Effector CD8-positive, alpha-beta T cell (primary cell): Measurements from ENCODE around the gene SGTA.
"Not testable (repeated sequence)": the region's sequence is repeated elsewhere in the genome, so short reads cannot be mapped to it uniquely, and the experiment has no call there.

ENCODE experiments used
- DNase-seq: peaks from one replicate; lab custom pipeline; 2025; lab: John Stamatoyannopoulos, UW
- total RNA-seq, 4 experiments: gene quantifications; one replicate each; lab custom pipeline; 2026; lab: John Stamatoyannopoulos, UW

SGTA gene, protein sequence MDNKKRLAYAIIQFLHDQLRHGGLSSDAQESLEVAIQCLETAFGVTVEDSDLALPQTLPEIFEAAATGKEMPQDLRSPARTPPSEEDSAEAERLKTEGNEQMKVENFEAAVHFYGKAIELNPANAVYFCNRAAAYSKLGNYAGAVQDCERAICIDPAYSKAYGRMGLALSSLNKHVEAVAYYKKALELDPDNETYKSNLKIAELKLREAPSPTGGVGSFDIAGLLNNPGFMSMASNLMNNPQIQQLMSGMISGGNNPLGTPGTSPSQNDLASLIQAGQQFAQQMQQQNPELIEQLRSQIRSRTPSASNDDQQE
- total RNA-seq: 52.0 to 67.9 (median 60.6) reads per million in 4 experiments

DNA sequence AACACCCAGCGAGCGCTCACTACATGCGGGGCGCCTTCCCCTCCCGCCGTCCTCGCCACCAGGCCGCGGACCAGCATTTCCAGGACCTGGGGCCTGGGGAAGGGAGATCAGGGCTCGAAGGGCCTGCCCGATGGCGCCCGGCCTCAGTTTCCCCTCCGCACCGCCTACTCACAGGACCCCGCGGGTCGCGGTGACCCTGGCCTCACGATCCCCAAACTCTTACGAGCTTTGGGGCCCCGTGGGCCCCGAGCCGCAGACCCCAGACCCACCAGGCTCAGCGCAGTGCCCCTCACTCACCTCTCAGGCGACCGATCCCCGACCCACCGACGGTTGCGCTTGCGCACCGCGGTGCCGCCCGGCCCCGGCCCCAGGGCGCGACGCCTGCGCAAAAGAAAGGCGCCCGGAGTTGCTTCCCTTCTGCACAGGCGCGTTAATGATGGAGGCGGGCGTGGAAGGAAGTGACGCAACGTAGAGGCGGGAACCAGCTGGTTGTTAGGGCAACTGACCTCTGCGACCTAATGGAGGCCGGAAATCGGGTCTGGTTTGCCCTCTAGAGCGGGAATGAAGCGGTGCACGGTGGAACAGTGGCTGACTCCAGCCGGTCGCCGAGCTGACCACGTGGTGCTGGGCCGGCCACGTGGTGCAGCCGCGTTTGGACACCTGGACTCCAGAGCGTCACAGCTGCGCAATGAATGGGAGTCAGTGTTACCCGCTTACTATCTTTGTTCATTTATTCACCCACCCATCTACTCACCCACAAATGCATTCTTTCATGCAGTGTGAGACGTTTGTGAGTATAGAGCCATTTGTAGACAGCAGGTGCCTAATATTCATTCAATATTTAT, at the start of gene SGTA:
Gene SGTA, minus strand, starts transcription at position 338 of the 845 bp plus-strand sequence. CDS start 14,205 bp downstream, outside the sequence.
- DNase-seq: peak; percentile 89

DNA sequence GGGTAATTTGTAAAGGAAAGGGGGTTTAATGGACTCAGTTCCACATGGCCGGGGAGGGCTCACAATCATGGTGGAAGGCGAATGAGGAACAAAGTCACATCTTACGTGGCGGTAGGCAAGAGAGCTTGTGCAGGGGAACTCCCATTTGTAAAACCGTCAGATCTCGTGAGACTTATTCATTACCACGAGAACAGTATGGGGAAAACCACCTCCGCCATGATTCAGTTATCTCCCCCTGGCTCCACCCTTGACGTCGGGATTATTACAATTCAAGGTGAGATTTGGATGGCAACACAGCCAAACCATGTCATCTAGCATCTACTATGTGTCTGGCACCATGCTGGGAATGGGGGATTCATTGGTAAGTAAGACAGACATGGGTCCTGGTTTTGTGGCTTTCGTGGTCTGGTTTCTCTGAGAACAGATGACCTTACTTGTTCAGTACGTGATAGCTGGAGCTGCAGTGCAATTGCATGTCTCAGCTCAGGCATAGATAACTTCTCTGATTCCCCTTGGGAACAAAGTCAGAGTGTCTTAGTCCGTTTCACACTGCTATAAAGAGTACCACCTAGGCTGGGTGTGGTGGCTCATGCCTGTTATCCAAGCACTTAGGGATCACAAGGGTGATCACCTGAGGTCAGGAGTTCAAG, 44.9 kb upstream of the SGTA start:
- no peak for DNase-seq

DNA sequence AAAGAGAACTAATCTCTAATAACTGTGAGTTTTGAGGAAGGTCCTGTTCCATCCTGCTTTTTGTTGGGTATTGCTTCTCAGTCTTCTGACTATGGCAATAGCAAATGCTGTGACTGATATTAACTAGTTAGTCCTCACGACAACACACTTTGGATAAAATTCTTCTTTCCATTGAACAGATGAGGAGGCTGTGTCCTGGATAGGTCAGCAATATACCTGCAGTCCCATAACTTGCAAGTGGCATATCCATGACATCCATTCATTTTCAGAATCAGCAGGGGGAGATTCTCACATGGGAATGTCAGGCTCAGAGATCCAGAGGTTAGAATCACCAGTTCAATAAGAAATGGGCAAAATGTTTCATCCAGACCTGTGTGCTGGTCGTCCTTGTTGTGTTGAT, 43.9 kb upstream of the SGTA start:
- DNase-seq: no peak

DNA sequence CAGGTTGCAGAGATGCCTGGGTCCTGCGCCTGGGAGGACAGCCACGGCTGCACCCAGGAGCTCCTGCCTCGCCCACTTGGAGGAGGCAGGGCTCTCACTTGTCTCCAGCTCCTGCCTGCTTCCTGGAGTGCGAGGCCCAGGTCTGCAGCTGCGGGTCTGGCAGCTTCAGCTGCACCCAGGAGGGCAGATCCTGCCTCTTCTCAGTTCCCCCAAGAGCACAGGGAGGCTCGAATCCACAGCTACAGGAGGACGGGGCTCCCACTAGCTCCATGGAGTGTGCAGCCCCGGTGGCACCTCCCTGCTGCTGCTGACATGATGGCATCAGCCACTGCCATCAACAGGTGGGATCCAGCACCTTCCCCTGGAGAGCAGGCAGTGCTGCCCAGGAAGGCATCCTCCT, 41.1 kb upstream of the SGTA start:
- DNase-seq: no peak

DNA sequence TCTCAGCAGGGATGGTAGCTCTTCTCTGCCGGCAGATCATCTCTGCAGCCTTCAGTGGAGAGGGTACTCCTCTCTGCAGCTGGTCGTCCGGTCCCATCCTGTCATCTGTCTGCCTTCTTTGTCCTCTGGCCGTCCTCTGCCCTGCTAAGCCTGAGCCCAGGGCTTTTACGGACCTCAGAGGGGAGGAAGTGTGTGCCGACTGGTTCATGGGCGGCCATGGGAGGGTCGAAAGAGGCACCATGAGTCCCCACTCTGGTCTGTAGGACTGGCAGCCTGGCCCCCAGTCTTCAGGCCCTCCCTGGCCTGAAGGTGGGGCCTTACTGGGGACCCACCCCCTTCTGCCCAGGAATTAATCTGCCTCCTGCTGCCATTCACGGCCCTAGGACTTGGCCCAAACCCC, 40.6 kb upstream of the SGTA start:
- no peak for DNase-seq

DNA sequence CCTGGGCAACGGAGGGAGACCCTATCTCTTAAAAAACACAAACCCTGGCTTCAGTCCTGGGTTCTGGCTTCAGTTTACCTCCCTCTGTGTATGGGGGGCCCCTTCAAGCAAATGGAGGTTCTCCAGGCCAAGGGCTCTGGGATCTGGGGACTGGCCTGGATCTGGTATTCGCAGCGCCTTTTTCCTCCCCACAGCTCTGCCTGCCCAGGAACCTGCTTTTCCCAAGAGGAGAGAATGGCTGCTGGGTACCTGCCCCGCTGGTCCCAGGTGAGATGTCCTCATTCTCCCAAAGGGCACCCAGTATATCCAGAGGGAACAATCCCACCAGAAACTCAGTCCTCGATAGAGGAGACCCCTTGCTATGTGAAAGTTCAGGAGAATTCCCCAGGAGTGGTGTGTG, 39.8 kb upstream of the SGTA start:
- no peak for DNase-seq

DNA sequence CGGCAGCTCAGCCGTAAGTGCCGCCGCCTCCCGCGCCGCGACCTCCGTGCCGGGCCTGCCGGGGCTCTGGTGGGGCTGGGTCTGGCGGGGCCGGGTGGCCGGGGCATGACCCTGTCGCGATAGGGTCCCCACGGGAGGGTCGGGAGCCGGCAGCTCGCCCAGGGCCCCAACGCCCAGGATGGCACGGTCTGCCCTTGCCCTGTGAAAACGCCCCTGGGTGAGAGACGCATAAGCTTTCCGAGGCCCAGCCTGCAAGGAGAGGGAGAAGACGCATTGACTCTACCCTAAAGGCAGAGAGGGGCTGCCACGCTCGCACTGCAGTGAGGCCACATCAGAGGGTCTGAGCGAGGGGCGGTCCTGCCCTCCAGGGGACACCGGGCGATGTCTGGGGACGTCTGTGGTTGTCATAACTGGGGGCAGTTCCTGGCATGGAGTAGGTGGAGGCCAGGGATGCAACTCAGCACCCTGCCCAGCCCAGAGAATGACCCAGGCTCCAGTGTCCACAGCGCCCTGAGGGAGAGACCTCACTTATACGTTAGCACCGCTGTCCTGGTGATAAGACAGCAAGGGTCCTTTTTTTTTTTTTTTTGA, 37.1 kb upstream of the SGTA start:
- DNase-seq: no peak

DNA sequence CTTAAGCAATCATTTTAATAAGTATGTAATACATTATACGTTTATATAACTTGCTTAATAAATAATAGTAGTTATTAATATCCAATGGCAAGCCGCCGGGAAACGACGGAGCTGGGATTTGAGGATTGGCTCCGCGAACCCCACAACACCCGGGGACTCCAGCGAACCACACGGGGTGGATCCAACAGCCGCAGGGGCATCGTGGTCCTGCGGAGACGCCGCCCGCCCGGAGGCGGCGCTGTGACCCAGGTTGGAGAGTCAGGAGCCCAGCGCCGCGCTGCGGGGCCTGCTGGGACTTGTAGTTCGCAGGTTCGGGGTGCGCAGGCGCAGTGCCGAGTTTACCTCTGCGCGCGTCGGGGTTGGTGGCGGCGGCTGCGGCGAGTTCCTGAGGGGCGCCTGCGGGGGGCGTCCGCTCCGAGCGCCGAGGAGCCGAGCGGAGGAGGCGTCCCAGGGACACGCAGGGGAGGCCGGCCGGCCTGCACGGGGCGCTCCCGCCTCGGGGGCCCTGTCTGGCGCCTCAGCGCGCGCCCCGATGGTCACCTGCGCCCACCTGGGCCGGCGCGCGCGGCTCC, 36.6 kb upstream of the SGTA start, which contains the start of gene ZNF554:
Gene ZNF554, plus strand, starts transcription at position 329 of the 572 bp plus-strand sequence. Its CDS starts 204 bp downstream, at position 533.
- DNase-seq: peak; percentile 98

DNA sequence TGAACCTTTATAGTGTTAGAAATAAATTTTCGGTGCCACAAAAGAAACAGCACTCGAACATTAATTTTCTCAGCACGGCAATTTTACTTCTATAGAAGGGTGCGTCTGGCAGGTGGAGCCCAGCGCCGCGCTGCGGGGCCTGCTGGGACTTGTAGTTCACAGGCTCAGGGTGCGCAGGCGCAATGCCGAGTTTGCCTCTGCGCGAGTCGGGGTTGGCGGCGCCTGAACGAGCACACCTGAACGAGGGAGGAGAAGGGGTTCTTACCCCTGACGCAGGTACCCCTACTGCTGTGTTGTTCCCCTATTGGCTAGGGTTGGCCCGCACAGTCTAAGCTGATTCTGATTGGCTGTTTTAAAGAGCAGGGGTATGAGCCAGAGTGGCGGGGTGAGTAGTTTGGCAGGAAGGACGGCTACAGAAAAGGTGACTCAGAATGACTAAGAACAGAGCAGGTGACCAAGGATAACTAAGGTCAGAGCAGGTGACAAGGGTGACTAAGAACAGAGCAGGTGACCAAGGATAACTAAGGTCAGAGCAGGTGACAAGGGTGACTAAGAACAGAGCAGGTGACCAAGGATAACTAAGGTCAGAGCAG, 34.3 kb upstream of the SGTA start:
- DNase-seq: not testable (repeated sequence)

DNA sequence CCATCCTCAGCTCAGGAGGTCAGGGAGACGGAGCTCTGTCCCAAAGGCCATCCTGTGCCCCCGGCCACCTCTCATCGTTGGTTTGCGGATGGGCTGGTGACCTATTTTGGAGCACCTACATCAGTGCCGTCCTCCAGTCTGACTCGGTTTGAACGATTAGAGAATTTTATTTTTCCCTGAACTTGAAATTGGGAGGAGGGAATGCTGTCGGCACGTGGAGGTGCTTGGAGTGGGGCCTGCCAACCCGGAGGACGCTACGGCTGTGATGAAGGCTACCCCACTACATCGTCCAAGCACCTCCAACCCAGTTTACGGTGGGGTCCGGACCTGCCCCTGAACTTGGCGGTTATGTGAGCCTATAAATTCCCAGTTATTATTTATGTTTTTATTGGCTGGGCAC, 33.6 kb upstream of the SGTA start:
- DNase-seq: no peak

DNA sequence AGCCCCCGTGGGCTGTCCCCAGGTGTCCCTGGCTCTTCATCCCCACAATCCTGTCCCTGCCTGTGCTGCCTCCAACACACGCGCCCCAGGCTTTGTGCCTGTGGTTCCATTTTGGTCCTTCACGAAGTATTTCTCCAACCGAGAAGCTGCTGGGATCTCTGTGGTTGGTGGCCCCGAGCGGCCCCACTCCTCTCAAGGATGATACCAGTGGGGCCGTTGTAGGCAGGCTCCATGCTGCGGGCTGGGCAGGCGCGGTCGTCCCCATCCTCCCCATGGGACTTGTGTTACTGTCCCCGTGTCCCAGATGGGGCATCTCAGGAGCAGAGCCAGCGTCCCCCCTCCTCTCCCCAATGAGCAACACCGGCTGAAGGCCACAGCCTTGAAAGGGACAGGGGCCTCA, 32.9 kb upstream of the SGTA start:
- DNase-seq: no peak

DNA sequence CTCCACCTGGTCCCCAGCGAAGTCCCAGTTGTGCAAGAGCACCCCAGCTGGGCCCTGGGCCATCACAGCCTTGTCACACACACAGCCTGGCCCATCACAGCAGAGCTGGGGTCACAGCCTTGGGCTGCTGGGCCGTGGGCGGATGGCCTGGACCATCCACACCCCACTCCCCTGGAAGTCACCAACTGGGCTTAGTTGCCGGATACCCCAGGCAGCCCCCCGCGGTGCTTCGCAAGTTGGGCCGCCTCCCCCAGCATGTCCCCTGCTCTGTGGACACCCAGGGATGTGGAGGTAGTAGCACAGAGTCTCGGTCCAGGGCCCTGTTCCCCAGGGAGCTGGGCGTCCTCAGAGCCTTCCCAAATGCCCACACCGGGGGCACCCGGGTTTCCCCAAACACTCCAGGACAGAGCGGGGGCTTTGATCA, 32.1 kb upstream of the SGTA start:
- no peak for DNase-seq

DNA sequence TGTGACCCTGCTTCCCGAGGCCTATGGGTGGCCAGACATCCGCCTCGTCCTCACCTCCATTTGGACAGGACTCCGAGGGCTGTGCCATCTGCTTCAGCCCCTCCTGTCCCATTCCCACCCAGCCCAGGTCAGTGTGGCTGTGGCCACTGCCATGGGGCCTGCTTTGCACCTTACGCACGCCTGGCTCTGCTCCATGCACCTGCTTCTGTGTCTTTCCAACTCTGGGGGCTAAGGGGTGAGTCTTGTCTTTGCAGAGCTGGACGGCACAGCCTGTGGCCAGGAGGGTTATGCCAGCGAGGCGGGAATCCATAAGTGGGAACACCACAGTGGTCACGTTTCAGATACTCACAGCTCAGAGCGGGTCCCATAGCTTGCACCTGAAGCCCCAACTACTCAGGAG, 31.4 kb upstream of the SGTA start:
- no peak for DNase-seq

DNA sequence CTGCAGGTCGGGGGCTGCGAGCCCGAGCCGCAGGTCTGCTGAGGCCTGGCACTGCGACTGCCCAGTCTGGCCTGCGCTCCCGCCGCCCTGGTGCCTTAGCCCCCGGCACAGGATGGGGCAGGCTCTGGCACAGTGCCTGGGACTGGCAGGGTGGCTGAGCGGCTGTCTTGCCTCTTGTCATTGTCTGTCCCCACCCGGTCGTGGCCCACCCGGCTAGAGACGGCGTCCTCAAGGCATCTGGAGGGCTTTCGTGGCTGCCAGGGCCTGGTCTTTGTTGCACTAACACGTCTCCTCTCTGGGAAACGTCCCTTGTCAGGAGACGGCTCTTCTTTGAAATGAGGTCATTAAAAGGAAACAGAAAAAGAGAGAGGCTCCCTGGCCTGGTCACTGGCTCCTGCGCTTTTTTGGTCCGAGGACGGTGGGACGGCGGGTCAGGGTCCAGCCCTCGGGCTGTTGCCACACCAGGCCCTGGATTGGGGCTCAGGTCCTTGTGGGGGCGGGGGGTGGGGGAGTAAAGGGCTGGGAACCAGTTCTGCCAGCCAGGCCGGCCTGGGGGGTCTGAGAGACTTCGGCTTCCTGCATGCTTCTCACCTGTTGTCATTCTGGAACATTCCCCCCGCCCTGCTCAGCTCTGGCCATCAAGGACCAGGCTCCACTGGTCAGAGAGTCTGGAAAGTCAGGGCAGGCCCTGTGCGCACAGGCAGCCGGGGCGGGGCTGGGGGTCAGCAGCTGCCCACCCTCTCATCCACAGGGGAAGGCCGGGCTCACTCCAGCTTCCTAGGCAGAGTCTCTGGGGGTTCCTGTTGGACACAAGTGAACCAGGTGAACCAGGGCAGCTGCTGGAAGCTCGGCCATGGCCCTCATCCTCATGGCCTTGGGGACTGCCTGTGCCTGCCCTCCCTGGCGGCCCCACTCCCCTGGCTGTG, 30.4 kb upstream of the SGTA start:
- no peak for DNase-seq

DNA sequence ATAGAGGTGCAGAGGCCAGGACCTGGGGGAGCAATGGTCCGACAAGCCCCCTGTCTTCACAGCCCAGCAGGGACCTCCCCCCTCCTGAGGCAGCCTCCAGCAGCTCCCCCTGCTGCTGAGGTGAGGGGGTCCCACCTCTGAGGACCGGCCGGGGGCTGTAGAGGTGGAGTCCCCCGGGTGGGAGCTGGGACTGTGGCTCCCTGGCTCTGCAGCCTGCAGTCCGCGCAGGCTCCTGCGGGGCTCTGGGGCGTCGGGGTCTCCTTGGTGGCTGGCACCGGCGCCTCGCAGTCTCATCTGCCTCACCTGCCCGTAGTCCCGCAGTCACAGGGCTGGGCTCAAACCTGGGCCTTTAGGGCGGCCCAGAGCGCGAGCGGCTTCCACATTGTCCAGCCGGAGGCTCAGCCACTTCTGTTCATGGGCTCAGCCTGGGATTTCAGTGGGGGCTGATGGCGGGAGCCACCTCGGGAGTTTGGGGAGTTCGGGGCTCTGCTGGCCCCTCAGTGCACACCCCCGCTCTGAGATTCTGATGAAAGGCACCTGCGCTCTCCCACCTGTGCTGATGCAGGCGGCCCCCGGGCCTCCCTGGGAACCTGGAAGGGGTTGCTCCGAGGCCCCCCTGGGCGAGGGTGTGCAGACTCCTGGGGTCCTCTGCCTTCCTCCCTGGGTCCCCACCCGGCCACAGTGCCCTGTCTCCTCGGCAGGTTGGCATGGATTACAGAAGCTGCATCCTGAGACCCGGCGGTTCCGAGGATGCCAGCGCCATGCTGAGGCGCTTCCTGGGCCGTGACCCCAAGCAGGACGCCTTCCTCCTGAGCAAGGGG, 29.6 kb upstream of the SGTA start:
- no peak for DNase-seq

DNA sequence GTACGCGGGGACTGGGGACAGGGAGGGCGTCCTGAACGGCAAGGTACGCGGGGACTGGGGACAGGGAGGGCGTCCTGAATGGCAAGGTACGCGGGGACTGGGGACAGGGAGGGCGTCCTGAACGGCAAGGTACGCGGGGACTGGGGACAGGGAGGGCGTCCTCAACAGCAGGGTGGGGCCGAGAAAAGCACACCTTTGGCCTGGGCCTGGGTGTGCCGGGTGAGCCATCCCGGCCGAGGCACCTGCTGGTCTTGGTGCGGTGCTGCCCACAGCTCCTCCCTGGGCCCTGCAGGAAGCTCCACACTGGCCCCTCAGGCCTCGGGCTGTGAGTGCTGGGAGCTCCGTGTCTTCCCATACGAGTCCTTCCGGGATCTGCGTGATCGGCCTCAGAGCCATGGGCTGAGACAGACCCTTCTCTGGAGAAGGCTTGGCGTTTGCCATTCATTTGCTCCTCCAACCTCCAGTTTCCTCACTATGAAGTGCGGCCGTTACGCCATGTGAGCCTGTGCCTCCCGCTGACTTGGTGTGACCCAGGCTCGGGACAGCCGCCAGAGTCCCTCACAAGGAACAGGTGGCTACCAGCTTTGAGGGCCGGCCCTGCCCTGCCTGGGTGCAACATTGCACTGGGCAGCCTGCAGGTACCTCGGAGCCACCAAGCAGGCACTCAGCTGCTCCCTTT, 28.8 kb upstream of the SGTA start:
- no peak for DNase-seq

DNA sequence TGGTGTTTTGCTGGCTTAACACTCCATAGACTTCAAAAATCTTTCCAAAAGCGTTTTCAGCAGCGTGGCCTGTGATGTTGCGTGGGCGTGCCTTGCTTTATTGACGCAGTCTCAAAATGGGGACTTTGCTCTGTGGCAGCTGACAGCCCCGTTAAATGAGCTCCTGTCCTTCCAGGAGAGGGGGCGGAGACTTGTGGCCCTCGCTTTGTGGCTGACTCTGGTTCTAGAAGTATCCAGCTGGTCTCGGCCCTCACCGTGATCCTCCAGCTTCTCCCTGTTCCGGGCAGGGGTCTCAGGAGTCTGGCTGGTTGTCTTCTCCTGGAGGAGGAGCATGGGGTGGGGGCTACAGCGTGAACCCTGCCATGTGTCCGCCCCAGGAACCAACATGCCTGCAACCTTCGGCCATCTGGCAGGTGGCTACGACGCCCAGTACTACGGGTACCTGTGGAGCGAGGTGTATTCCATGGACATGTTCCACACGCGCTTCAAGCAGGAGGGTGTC, 28.2 kb upstream of the SGTA start:
- no peak for DNase-seq
